Endodermal cell (in vitro differentiated cells): Measurements from ENCODE around the gene TLE6. TPM values are rescaled to one million over a fixed set of nuclear protein-coding genes. Genes with fewer than 3 reads are reported as not detected.

ENCODE experiments used
- DNase-seq: peaks from one replicate; pipeline ENCODE4 v3.0.0-alpha.2; 2017
- H3K27ac ChIP-seq: 2 replicates; pipeline ENCODE4 v1.5.1; 2013; ENCODE audit warnings: mild to moderate bottlenecking, low read depth, low read length, moderate library complexity
- H3K27me3 ChIP-seq: 2 replicates; pipeline ENCODE4 v1.6.1; 2013; ENCODE audit warnings: mild to moderate bottlenecking, low read length, moderate library complexity; ENCODE audit not compliant: insufficient read depth, control insufficient read depth, poor library complexity, severe bottlenecking
- H3K36me3 ChIP-seq: 2 replicates; pipeline ENCODE4 v1.7.0; 2013; ENCODE audit warnings: mild to moderate bottlenecking, low read length, moderate library complexity; ENCODE audit not compliant: control insufficient read depth, insufficient read depth
- H3K4me1 ChIP-seq: one replicate; pipeline ENCODE4 v1.7.0; 2013; ENCODE audit warnings: low read length; ENCODE audit not compliant: control insufficient read depth, insufficient read depth
- H3K4me3 ChIP-seq: 2 replicates; pipeline ENCODE4 v1.5.1; 2013; ENCODE audit warnings: mild to moderate bottlenecking, low read length, moderate library complexity
- H3K9ac ChIP-seq: 2 replicates; pipeline ENCODE4 v1.6.1; 2013; ENCODE audit warnings: mild to moderate bottlenecking, low read length, moderate library complexity; ENCODE audit not compliant: poor library complexity, severe bottlenecking; ENCODE audit errors: extremely low read depth
- H3K9me3 ChIP-seq: 2 replicates; pipeline ENCODE4 v1.6.1; 2013; ENCODE audit warnings: mild to moderate bottlenecking, low read length, moderate library complexity; ENCODE audit not compliant: control insufficient read depth
- H3K27ac Mint-ChIP-seq: 2 replicates; pipeline ENCODE4 v1.8.0; 2020; ENCODE audit warnings: mixed read lengths
- H3K27me3 Mint-ChIP-seq: 2 replicates; pipeline ENCODE4 v1.8.0; 2021; ENCODE audit warnings: mild to moderate bottlenecking, mixed read lengths; ENCODE audit not compliant: insufficient read depth
- H3K36me3 Mint-ChIP-seq: 2 replicates; pipeline ENCODE4 v1.8.0; 2020; ENCODE audit warnings: low read depth, mixed read lengths
- H3K4me1 Mint-ChIP-seq: 2 replicates; pipeline ENCODE4 v1.8.0; 2020; ENCODE audit warnings: mixed read lengths
- H3K4me3 Mint-ChIP-seq: 2 replicates; pipeline ENCODE4 v1.8.0; 2020; ENCODE audit warnings: mild to moderate bottlenecking, moderate library complexity, mixed read lengths
- H3K9me3 Mint-ChIP-seq: 2 replicates; pipeline ENCODE4 v1.8.0; 2020; ENCODE audit warnings: mild to moderate bottlenecking, mixed read lengths
- CTCF ChIP-seq: fragments of 200-600 bp; sonication (generic); conservative IDR thresholded peaks from 2 replicates; pipeline ENCODE4 v1.5.0; 2021; ENCODE audit warnings: antibody characterized with exemption, mild to moderate bottlenecking
- WGBS, 2 experiments: methylation state at CpG; one replicate each; pipeline versions ENCODE4 v1.1.5 to v1.1.7; 2013; ENCODE audit warnings: missing lambda C conversion rate in 2 of 2, mixed read lengths in 1 of 2; ENCODE audit not compliant: insufficient coverage in 1 of 2, insufficient read length in 1 of 2; 5-methylcytosine and 5-hydroxymethylcytosine counted together
- total RNA-seq, 2 donors: library from RNA; stranded (reverse); fragmentation: NEBNext Ultra II Directional in 1 of 2; extraction: Animal tissue kit (Norgen Biotek cat#: 25700) in 1 of 2; gene quantifications; 2 replicates in 1 of 2; 3 replicates in 1 of 2; pipeline ENCODE4 v1.2.1, GENCODE V29; 2021

TLE6 gene
- total RNA-seq, 2 donors from 2014 or later = 13.7 to 17.3 TPM

GRCh38 chr19:3034406-3034655, 57.0 kb downstream of the TLE6 start:
- TF ChIP-seq CTCF = no peak
- Mint-ChIP-seq H3K9me3 (no peaks in the 10 kb centered on the region), H3K36me3 (no peaks in the 10 kb centered on the region), H3K27me3 (peaks cover 52% of the 10 kb centered on the region), H3K4me3 (peak overlapping the region; percentile 66), H3K4me1 (peaks cover 21% of the 10 kb centered on the region), H3K27ac (peak overlapping the region; percentile 98)
- Histone ChIP-seq H3K4me1 (no peaks in the 10 kb centered on the region), H3K9ac (peak overlapping the region; percentile 85), H3K27me3 (peaks cover 15% of the 10 kb centered on the region), H3K9me3 (no peaks in the 10 kb centered on the region), H3K27ac (no peak overlapping the region), H3K4me3 (peak overlapping the region; percentile 85), H3K36me3 (no peaks in the 10 kb centered on the region)
- no peak for DNase-seq

GRCh38 chr19:3034656-3035541, 57.5 kb downstream of the TLE6 start:
- no peaks in the 10 kb centered on the region for H3K36me3 ChIP-seq
- H3K9ac ChIP-seq = peak overlapping the region; percentile 85
- H3K9me3 ChIP-seq = no peaks in the 10 kb centered on the region
- H3K4me3 ChIP-seq = peak overlapping the region; percentile 85
- H3K4me1 ChIP-seq = no peaks in the 10 kb centered on the region
- peak overlapping the region; percentile 66 for H3K4me3 Mint-ChIP-seq
- H3K27me3 Mint-ChIP-seq = peaks cover 52% of the 10 kb centered on the region
- 11 to 12% methylated on average over 6 to 23 of the region's 28 CpGs for whole genome bisulfite sequencing, 2 experiments
- H3K27ac Mint-ChIP-seq = peak overlapping the region; percentile 98
- peaks cover 11% of the 10 kb centered on the region for H3K27me3 ChIP-seq
- H3K27ac ChIP-seq = peak overlapping the region; percentile 6
- H3K36me3 Mint-ChIP-seq = no peaks in the 10 kb centered on the region
- no peak for DNase-seq
- TF ChIP-seq CTCF = no peak
- H3K9me3 Mint-ChIP-seq = no peaks in the 10 kb centered on the region
- peaks cover 26% of the 10 kb centered on the region for H3K4me1 Mint-ChIP-seq

GRCh38 chr19:3035542-3036118, 58.3 kb downstream of the TLE6 start:
- Histone ChIP-seq H3K4me3 (peak overlapping the region; percentile 85), H3K36me3 (no peaks in the 10 kb centered on the region), H3K9me3 (no peaks in the 10 kb centered on the region), H3K4me1 (no peaks in the 10 kb centered on the region), H3K9ac (peak overlapping the region; percentile 85), H3K27ac (no peak overlapping the region), H3K27me3 (peaks cover 4% of the 10 kb centered on the region)
- Mint-ChIP-seq H3K36me3 (no peaks in the 10 kb centered on the region), H3K4me3 (peak overlapping the region; percentile 66), H3K9me3 (no peaks in the 10 kb centered on the region), H3K4me1 (peaks cover 23% of the 10 kb centered on the region), H3K27me3 (peaks cover 47% of the 10 kb centered on the region), H3K27ac (peak overlapping the region; percentile 98)
- no peak for TF ChIP-seq CTCF
- WGBS, 2 experiments = 0 to 1% methylated on average over 8 to 29 of the region's 29 CpGs
- DNase-seq = peak; percentile 99
